Esophagus muscularis mucosa (tissue), 4 donors: ENCODE data around the gene HSBP1L1. TPM values are rescaled to one million over a fixed set of nuclear protein-coding genes. Genes with fewer than 3 reads are reported as not detected.

Experiments
- DNase-seq: peaks from one replicate; pipeline ENCODE4 v3.0.0-alpha.2; 2017; ENCODE audit errors: extremely low spot score
- H3K27ac ChIP-seq, 4 donors: fragments of 200-600 bp; sonication (generic); replicated peaks in 1 of 4; 1 replicate in 3 of 4; 2 replicates in 1 of 4; pipeline ENCODE4 v1.5.1; 2016 to 2019; ENCODE audit warnings: mild to moderate bottlenecking in 1 of 4
- H3K27me3 ChIP-seq, 4 donors: fragments of 200-600 bp; sonication (generic); one replicate each; pipeline versions ENCODE4 v1.5.1 to v1.6.0; 2016 to 2019
- H3K36me3 ChIP-seq, 4 donors: fragments of 200-600 bp; sonication (generic); one replicate each; pipeline ENCODE4 v1.5.1; 2016 to 2019
- H3K4me1 ChIP-seq, 4 donors: fragments of 200-600 bp; sonication (generic); one replicate each; pipeline ENCODE4 v1.5.1; 2016 to 2019
- H3K4me3 ChIP-seq, 4 donors: fragments of 200-600 bp; sonication (generic); 1 replicate in 2 of 4; 2 replicates in 2 of 4; pipeline ENCODE4 v1.5.1; 2016 to 2019; ENCODE audit warnings: mild to moderate bottlenecking in 4 of 4, moderate library complexity in 1 of 4
- H3K9me3 ChIP-seq, 4 donors: fragments of 200-600 bp; sonication (generic); 1 replicate in 3 of 4; 2 replicates in 1 of 4; pipeline ENCODE4 v1.5.1; 2016 to 2019
- EP300 ChIP-seq: sonication (generic); formaldehyde crosslinking; IDR thresholded peaks from one replicate; pipeline ENCODE4 v1.6.1; 2017; ENCODE audit warnings: antibody characterized with exemption
- POLR2A ChIP-seq: fragments of 450-650 bp; IDR thresholded peaks from one replicate; pipeline ENCODE4 v1.6.1; 2017; ENCODE audit warnings: antibody characterized with exemption, moderate library complexity, mild to moderate bottlenecking, low read depth
- POLR2AphosphoS5 ChIP-seq, 2 donors: sonication (generic); formaldehyde crosslinking; IDR thresholded peaks; one replicate each; pipeline ENCODE4 v1.6.1; 2017; ENCODE audit warnings: antibody characterized with exemption in 2 of 2
- WGBS: methylation state at CpG from one replicate; pipeline ENCODE4 v1.1.5; 2018; 5-methylcytosine and 5-hydroxymethylcytosine counted together
- intact Hi-C: fragments of 100-400 bp; cut with DNase I; formaldehyde crosslinking; loops from one replicate; pipeline ENCODE4 v1.15.1; 2023
- total RNA-seq, 4 donors: library from RNA; depleted of rRNA; stranded (reverse); fragments of >200 nt; gene quantifications; one replicate each; pipeline versions ENCODE4 v1.1.0 to v1.2.1, GENCODE V29; 2016
- TF ChIP-seq, protein P1 (sequence below), 3 experiments: fragments of 200-600 bp in 2 of 3; fragments of 450-650 bp in 1 of 3; sonication (generic) in 2 of 3; IDR thresholded peaks; one replicate each; pipeline ENCODE4 v1.5.1; 2017 to 2019; ENCODE audit warnings: antibody characterized with exemption in 3 of 3, mild to moderate bottlenecking in 2 of 3, moderate library complexity in 1 of 3

The HSBP1L1 gene
- total RNA-seq, 4 donors from 2014 or later, result 4.6 to 7.2 (median 6.6) TPM

GRCh38 chr18:79950515-79951341 lies 13.7 kb upstream of the HSBP1L1 start:
- 7% methylated on average over 4 of the region's 81 CpGs for WGBS
- DNase-seq, result no peak
- peak overlapping the region; percentile 84 to 90 (median 89) for H3K27ac ChIP-seq
- no peaks in the 10 kb centered on the region for H3K27me3 ChIP-seq
- intact Hi-C loops, result loop anchor here (2.0 to 5.0 kb wide), 2 partner anchors 37 to 84 kb away; partner anchors contain the start of genes RBFA and TXNL4A
- peak in 1 of 2 donors; percentile 6 for TF ChIP-seq POLR2AphosphoS5 (IDR thresholded peaks at IDR 0.05)
- TF ChIP-seq EP300, result no peak
- H3K36me3 ChIP-seq, result peaks cover 0 to 14% (median 5%) of the 10 kb centered on the region in 4 donors
- peak overlapping the region; percentile 78 to 99 (median 98) for H3K4me3 ChIP-seq
- no peaks in the 10 kb centered on the region for H3K9me3 ChIP-seq
- H3K4me1 ChIP-seq, result peaks cover 41 to 63% (median 50%) of the 10 kb centered on the region in 4 donors

- H3K27ac ChIP-seq, result peak within 1 kb of the TSS; percentile 84 to 90 (median 89)
- intact Hi-C loops, result loop anchor here (2.0 to 5.0 kb wide), 2 partner anchors 36 to 83 kb away; partner anchors contain the start of genes RBFA and TXNL4A
Measured at GRCh38 chr18:79951545-79952455, 12.6 kb upstream of the HSBP1L1 start, which contains the start of gene SLC66A2. Gene SLC66A2, minus strand, starts transcription at chr18:79951653. Its CDS starts 727 bp downstream, at chr18:79950926.

GRCh38 chr18:79952456-79952995 lies 11.9 kb upstream of the HSBP1L1 start:
- H3K27ac ChIP-seq, result peak overlapping the region in 2 of 4 donors; percentile 89 to 90
- peaks cover 31 to 48% (median 41%) of the 10 kb centered on the region in 4 donors for H3K4me1 ChIP-seq
- DNase-seq, result no peak
- H3K9me3 ChIP-seq, result no peaks in the 10 kb centered on the region
- H3K27me3 ChIP-seq, result no peaks in the 10 kb centered on the region
- WGBS, result 34% methylated on average over 39 of the region's 43 CpGs
- H3K4me3 ChIP-seq, result peak overlapping the region; percentile 78 to 99 (median 98)
- TF ChIP-seq EP300, result no peak
- peaks cover 0 to 12% (median 2%) of the 10 kb centered on the region in 4 donors for H3K36me3 ChIP-seq
- intact Hi-C loops, result loop anchor here (5.0 kb wide), 1 partner anchor 35 kb away; the partner anchor contains the start of gene TXNL4A

More at GRCh38 chr18:79951545-79952455, 12.6 kb upstream of the HSBP1L1 start, which contains the start of gene SLC66A2:
- TF ChIP-seq POLR2AphosphoS5 (IDR thresholded peaks at IDR 0.05) (peak; percentile 76 to 83), POLR2A (no peak), EP300 (no peak)
- TF ChIP-seq, protein P1, sequence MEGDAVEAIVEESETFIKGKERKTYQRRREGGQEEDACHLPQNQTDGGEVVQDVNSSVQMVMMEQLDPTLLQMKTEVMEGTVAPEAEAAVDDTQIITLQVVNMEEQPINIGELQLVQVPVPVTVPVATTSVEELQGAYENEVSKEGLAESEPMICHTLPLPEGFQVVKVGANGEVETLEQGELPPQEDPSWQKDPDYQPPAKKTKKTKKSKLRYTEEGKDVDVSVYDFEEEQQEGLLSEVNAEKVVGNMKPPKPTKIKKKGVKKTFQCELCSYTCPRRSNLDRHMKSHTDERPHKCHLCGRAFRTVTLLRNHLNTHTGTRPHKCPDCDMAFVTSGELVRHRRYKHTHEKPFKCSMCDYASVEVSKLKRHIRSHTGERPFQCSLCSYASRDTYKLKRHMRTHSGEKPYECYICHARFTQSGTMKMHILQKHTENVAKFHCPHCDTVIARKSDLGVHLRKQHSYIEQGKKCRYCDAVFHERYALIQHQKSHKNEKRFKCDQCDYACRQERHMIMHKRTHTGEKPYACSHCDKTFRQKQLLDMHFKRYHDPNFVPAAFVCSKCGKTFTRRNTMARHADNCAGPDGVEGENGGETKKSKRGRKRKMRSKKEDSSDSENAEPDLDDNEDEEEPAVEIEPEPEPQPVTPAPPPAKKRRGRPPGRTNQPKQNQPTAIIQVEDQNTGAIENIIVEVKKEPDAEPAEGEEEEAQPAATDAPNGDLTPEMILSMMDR (IDR thresholded peaks at IDR 0.05), result peak in 1 of 3 experiments; percentile 8
- 0% methylated on average over 13 of the region's 126 CpGs for WGBS
- Histone ChIP-seq H3K4me3 (peak within 1 kb of the TSS; percentile 78 to 99 (median 98)), H3K27me3 (no peaks in the 10 kb centered on the region), H3K4me1 (peaks cover 38 to 55% (median 45%) of the 10 kb centered on the region in 4 donors), H3K9me3 (no peaks in the 10 kb centered on the region), H3K36me3 (peaks cover 0 to 12% (median 2%) of the 10 kb centered on the region in 4 donors)
- DNase-seq, result peak; percentile 97

DNA sequence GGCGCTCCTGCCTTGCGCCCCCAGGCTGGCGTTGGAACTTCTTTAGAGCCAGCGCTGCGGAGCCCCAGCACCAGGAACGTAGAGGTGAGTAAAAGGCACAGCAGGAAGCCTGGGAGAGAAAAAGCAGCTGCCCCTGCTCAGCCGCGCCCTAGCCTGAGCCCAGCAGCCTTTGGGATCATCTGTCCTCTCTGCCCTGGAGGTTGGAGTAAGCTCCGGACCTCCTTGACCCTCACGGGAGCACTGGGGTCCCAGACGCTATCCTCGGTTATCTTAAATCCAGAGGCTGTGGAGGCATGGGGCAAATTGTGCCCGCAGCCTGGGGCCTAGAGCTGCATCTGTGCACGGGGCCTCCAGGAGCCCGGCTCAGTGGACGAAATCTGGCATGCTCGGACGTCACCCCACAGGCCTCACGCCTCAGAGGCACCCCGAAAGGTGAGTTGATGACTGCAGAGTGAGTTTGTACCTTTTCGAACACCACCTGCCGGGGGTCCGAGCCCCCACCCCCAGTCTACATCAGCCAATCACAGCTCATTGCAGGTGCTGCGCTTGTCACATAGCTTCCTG lies 11.4 kb upstream of the HSBP1L1 start:
- Histone ChIP-seq H3K36me3 (peaks cover 0 to 12% (median 0%) of the 10 kb centered on the region in 4 donors), H3K27ac (no peak overlapping the region), H3K4me1 (peaks cover 25 to 43% (median 35%) of the 10 kb centered on the region in 4 donors), H3K9me3 (no peaks in the 10 kb centered on the region), H3K27me3 (no peaks in the 10 kb centered on the region), H3K4me3 (no peak overlapping the region)
- 91% methylated on average over 11 of the region's 24 CpGs for WGBS
- DNase-seq, result no peak
- intact Hi-C loops, result loop anchor here (5.0 kb wide), 1 partner anchor 34 kb away; the partner anchor contains the start of gene TXNL4A
- TF ChIP-seq EP300, result no peak
- TF ChIP-seq POLR2AphosphoS5 (IDR thresholded peaks at IDR 0.05), result no peak
- TF ChIP-seq, protein P1 (IDR thresholded peaks at IDR 0.05), result no peak
- no peak for TF ChIP-seq POLR2A
